Right ventricle myocardium inferior (tissue), 1 donor: ENCODE results near the gene SEPTIN2. TPM values are rescaled to one million over a fixed set of nuclear protein-coding genes. Genes with fewer than 3 reads are reported as not detected.

ENCODE experiments used
- ATAC-seq: fragments of 200-7000 bp; cut with Tn5 transposase; one replicate; pipeline ENCODE4 v1.9.1; 2020; ENCODE audit warnings: mild to moderate bottlenecking, moderate library complexity
- DNase-seq: peaks from one replicate; pipeline ENCODE4 v3.0.0; 2021; ENCODE audit errors: missing footprints
- intact Hi-C: fragments of 100-400 bp; cut with DNase I; formaldehyde crosslinking; loops from one replicate; pipeline ENCODE4 v1.11.0; 2022
- total RNA-seq: library from RNA; stranded (reverse); fragmentation: NEBNext Ultra II Directional; extraction: Animal tissue kit (Norgen Biotek cat#: 25700); gene quantifications from one replicate; pipeline ENCODE4 v1.2.1, GENCODE V29; 2021
- donor health status: DM: no; HTN: yes; CAD: no; lungs with severe emphysema.

The SEPTIN2 gene
- total RNA-seq, 1 donor from 2014 or later = 150 TPM

- DNase-seq = no peak
- intact Hi-C loops = no loop called here
- ATAC-seq = no peak
Observed at GRCh38 chr2:241329669-241330615, 14.2 kb downstream of the SEPTIN2 start.

GRCh38 chr2:241330616-241330981 lies 14.9 kb downstream of the SEPTIN2 start:
- ATAC-seq = no peak
- intact Hi-C loops = no loop called here

GRCh38 chr2:241334813-241335212 lies 19.1 kb downstream of the SEPTIN2 start:
- DNase-seq = no peak
- intact Hi-C loops = no loop called here
- ATAC-seq = no peak

More at GRCh38 chr2:241330616-241330981, 14.9 kb downstream of the SEPTIN2 start:
- DNase-seq = no peak

- intact Hi-C loops = no loop called here
- no peak for DNase-seq
- ATAC-seq = no peak
Observed at GRCh38 chr2:241339839-241340630, 24.3 kb downstream of the SEPTIN2 start.

GRCh38 chr2:241340631-241341163 lies 25.0 kb downstream of the SEPTIN2 start:
- ATAC-seq = no peak
- intact Hi-C loops = no loop called here
- DNase-seq = no peak

- intact Hi-C loops = no loop called here
- ATAC-seq = no peak
- no peak for DNase-seq
Observed at GRCh38 chr2:241344925-241345651, 29.4 kb downstream of the SEPTIN2 start.

GRCh38 chr2:241349941-241350340 lies 34.2 kb downstream of the SEPTIN2 start:
- ATAC-seq = no peak
- intact Hi-C loops = no loop called here
- DNase-seq = no peak

GRCh38 chr2:241350530-241350877 lies 34.8 kb downstream of the SEPTIN2 start:
- DNase-seq = no peak
- intact Hi-C loops = no loop called here

GRCh38 chr2:241350878-241351639 lies 35.3 kb downstream of the SEPTIN2 start:
- no peak for DNase-seq
- ATAC-seq = no peak
- intact Hi-C loops = no loop called here

More at GRCh38 chr2:241350530-241350877, 34.8 kb downstream of the SEPTIN2 start:
- no peak for ATAC-seq

GRCh38 chr2:241351640-241352031 lies 35.9 kb downstream of the SEPTIN2 start:
- no peak for DNase-seq
- intact Hi-C loops = no loop called here
- ATAC-seq = no peak

- intact Hi-C loops = no loop called here
- ATAC-seq (no peak), DNase-seq (no peak)
Observed at GRCh38 chr2:241352227-241352626, 36.5 kb downstream of the SEPTIN2 start.

GRCh38 chr2:241354668-241355658 lies 39.2 kb downstream of the SEPTIN2 start:
- ATAC-seq = peak; percentile 66
- peak; percentile 95 for DNase-seq
- intact Hi-C loops = loop anchor here (5.0 kb wide), 1 partner anchor 152 kb away; the partner anchor contains the start of gene STK25

- ATAC-seq = peak; percentile 94
- intact Hi-C loops = loop anchor here (1.0 to 5.0 kb wide), 2 partner anchors 41 to 151 kb away; partner anchors contain the start of genes HDLBP, SEPTIN2 and STK25
Observed at GRCh38 chr2:241355983-241356870, 40.5 kb downstream of the SEPTIN2 start, which contains the start of gene FARP2. FARP2 (plus strand) TSS chr2:241356285; CDS start chr2:241373108, 16,823 bp downstream.

GRCh38 chr2:241356871-241357260 lies 41.1 kb downstream of the SEPTIN2 start:
- no peak for ATAC-seq
- DNase-seq = no peak
- intact Hi-C loops = loop anchor here (1.0 to 5.0 kb wide), 2 partner anchors 42 to 150 kb away; partner anchors contain the start of genes HDLBP, SEPTIN2 and STK25

More at GRCh38 chr2:241355983-241356870, 40.5 kb downstream of the SEPTIN2 start, which contains the start of gene FARP2:
- DNase-seq = peak; percentile 100

GRCh38 chr2:241357531-241357930 lies 41.8 kb downstream of the SEPTIN2 start:
- no peak for ATAC-seq
- DNase-seq = no peak
- intact Hi-C loops = loop anchor here (5.0 kb wide), 1 partner anchor 150 kb away; the partner anchor contains the start of gene STK25
